T-helper 17 cell (primary cell): Measurements from ENCODE around the gene LHB. TPM values are rescaled to one million over a fixed set of nuclear protein-coding genes. Genes with fewer than 3 reads are reported as not detected.
"Not testable (repeated sequence)": the region's sequence is repeated elsewhere in the genome, so short reads cannot be mapped to it uniquely, and the experiment has no call there.

Experiments
- ATAC-seq: fragments of 150-1000 bp; cut with Tn5 transposase; 2 replicates; pipeline ENCODE4 v1.10.0; 2021; ENCODE audit warnings: mild to moderate bottlenecking, moderate library complexity
- DNase-seq, 3 donors: peaks; one replicate each; pipeline versions ENCODE4 v3.0.0 to v3.0.0-alpha.2; 2020 to 2021
- H3K9me3 ChIP-seq: one replicate; pipeline ENCODE4 v1.7.0; 2013; ENCODE audit warnings: low read length, mild to moderate bottlenecking; ENCODE audit not compliant: control insufficient read depth, poor library complexity, severe bottlenecking
- H3K27ac Mint-ChIP-seq: one replicate; pipeline ENCODE4 v1.8.0; 2022; ENCODE audit warnings: mild to moderate bottlenecking, moderate library complexity, mixed read lengths
- H3K27me3 Mint-ChIP-seq: one replicate; pipeline ENCODE4 v1.8.0; 2022; ENCODE audit warnings: mixed read lengths
- H3K36me3 Mint-ChIP-seq: one replicate; pipeline ENCODE4 v1.8.0; 2022; ENCODE audit warnings: low read depth, mixed read lengths
- H3K4me1 Mint-ChIP-seq: one replicate; pipeline ENCODE4 v1.8.0; 2022; ENCODE audit warnings: mild to moderate bottlenecking, mixed read lengths
- H3K4me3 Mint-ChIP-seq: one replicate; pipeline ENCODE4 v1.8.0; 2022; ENCODE audit warnings: mild to moderate bottlenecking, moderate library complexity, mixed read lengths
- total RNA-seq, 4 donors: library from RNA in 2 of 4; stranded (reverse) in 2 of 4; gene quantifications; one replicate each; pipeline ENCODE4 v1.2.3 and lab custom pipeline; 2022 to 2026

LHB gene
- total RNA-seq, 2 donors from 2014 or later = not detected

DNA sequence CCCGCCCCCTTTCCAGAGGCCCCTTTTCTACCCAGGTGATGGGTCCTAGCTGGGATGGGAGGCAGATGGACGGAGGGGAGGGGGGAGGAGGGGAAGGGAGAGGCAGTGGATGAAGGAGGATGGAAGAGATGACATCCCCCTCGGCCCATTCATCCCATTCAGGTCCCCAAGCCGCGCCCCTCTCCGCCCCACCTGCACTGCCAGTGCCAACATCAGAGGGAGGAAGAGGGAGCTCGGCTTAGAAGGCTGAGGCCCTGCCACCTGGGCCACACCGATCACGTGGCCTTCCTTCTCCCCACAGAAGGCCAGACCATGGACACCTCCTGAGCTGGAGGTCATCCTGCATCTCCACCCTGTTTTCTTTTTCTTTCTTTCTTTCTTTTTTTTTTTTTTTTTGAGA is 11.8 kb upstream of the LHB start:
- not testable (repeated sequence) for DNase-seq, H3K36me3 Mint-ChIP-seq, H3K27ac Mint-ChIP-seq, H3K9me3 ChIP-seq, H3K4me1 Mint-ChIP-seq, H3K4me3 Mint-ChIP-seq, ATAC-seq
- H3K27me3 Mint-ChIP-seq = peaks cover 12% of the 10 kb centered on the region

DNA sequence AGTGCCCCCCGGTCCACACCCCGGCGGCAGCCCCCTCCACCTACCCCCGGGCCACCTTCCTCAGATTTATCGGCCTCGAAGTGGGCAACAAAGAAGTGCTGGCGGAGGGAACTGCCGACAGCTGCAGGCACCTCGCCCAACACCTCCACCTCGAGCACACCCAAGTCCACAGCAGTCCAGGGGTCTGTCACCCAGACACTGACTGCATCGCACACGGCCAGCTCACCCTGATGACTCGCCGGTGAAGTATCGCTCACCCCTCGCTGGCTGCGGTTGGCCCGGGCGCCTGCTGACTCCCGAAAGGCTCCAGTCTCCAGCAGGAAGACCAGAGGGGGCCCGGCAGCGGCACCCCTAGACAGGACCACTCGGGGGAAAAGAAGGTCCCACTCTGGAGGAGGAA is 8.7 kb upstream of the LHB start:
- not testable (repeated sequence) for H3K9me3 ChIP-seq, H3K27ac Mint-ChIP-seq, H3K4me3 Mint-ChIP-seq, H3K36me3 Mint-ChIP-seq, ATAC-seq, DNase-seq, H3K4me1 Mint-ChIP-seq
- peaks cover 13% of the 10 kb centered on the region for H3K27me3 Mint-ChIP-seq

DNA sequence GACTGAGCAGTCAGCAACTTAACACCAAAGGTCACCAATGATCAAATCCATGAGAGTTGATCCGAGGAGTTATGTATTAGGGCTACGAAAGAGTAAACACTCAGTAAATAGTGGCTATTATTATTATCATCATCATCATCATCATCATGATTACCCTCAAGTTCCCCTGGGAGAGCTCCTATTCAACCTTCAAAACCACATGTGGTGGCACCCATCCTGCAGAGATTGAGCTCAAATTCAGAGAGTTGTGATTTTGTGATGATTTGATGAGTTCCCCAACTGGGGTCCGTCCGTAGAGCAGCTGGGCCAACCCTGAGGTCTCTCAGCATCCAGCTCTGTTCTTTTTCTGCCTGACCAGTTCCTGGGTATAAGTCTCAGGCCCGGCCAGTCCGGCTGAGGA is 8.2 kb upstream of the LHB start:
- Mint-ChIP-seq H3K27me3 (peaks cover 13% of the 10 kb centered on the region), H3K4me1 (peaks cover 12% of the 10 kb centered on the region)
- H3K9me3 ChIP-seq, DNase-seq, H3K4me3 Mint-ChIP-seq, H3K27ac Mint-ChIP-seq, H3K36me3 Mint-ChIP-seq, ATAC-seq: not testable (repeated sequence)

DNA sequence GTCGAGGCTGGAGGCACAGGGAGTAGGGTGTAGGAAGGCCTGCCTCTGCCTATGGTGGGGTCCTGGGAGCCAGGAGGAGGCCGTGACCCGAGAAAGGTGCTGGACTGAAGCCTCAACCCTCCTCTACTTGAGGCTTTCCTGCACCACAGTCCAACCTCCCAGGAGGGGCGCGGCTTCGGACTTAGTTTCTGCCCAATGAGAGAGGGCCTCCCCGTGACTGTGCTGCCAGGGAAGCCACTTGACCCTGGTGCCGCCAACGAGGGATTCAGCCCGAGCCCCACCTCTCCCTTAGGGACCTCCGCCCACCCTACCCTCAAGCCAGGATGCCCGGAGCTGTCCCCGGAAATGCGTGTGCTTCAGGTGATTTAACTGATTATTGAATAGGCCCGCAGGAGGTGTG is 7.3 kb upstream of the LHB start, which contains the start of gene CGB3:
Gene CGB3, minus strand, starts transcription at position 101 of the 400 bp plus-strand sequence. CDS start 362 bp downstream, outside the sequence.
- not testable (repeated sequence) for DNase-seq, H3K27ac Mint-ChIP-seq, H3K4me3 Mint-ChIP-seq, H3K27me3 Mint-ChIP-seq, ATAC-seq, H3K36me3 Mint-ChIP-seq, H3K9me3 ChIP-seq
- peaks cover 13% of the 10 kb centered on the region for H3K4me1 Mint-ChIP-seq

DNA sequence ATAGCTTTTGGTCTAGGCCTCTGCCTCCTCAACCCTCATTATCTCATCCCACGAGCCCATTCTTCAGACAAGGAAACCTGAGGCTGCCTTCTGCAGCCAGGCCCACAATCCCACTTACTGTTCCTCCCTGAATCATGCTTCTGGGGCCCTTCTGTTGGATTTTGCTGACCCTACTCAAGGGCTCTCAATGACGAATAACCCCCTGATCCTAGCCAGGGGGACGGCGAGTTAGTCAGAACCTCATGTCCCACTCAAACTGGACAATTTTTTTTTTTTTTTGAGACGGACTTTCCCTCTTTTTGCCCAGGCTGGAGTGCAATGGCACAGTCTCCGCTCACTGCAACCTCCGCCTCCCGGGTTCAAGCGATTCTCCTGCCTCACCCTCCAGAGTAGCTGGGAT is 5.2 kb upstream of the LHB start:
- no peak for DNase-seq

DNA sequence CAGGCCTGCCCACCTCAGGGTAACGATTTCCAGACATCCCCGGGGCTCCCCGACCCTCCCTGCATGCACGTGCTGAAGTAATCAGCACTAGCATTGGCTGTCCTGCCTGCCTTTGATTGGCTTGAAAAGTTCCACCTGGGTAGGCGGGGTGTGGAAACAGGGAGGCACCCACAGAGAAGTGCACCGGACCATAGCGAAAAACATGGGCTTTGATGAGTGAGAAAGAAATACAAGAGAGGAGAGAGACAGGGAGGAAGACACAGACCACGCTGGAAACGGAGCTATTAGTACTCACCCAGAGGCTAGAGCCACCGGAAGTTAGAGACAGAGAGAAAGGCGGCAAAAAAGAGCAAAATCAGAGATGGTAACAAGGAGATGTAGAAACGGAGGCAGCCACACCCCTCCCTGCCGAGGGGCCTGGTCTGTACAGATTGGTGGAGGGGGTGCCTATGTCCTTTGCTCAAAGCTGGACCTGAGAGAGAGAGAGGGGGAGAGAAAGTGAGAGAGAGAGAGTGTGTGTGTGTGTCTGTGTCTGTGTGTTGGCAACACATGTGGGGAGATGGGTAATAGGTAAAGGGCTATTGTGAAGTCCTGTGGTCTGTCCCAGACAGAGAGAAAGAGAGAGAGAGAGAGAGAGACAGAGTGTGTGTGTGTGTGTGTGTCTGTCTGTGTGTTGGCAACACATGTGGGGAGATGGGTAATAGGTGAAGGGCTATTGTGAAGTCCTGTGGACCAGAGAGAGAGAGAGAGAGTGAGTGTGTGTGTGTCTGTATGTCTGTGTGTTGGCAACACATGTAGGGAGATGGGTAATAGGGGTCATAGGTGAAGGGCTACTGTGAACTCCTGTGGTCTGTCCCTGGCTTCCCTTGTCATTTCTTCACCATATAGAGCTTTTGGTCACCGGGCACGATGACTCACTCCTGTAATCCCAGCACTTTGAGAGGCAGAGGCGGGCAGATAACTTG is 4.3 kb upstream of the LHB start:
- Mint-ChIP-seq H3K27me3 (peaks cover 9% of the 10 kb centered on the region), H3K36me3 (no peaks in the 10 kb centered on the region), H3K4me1 (peaks cover 22% of the 10 kb centered on the region), H3K27ac (peak overlapping the region; percentile 87), H3K4me3 (peak overlapping the region; percentile 64)
- H3K9me3 ChIP-seq = no peaks in the 10 kb centered on the region
- DNase-seq (no peak), ATAC-seq (no peak)

More for the DNA sequence above, 5.2 kb upstream of the LHB start:
- peaks cover 22% of the 10 kb centered on the region for H3K4me1 Mint-ChIP-seq
- H3K9me3 ChIP-seq = no peaks in the 10 kb centered on the region
- no peak for ATAC-seq
- H3K4me3 Mint-ChIP-seq = no peak overlapping the region
- H3K36me3 Mint-ChIP-seq = no peaks in the 10 kb centered on the region
- peaks cover 9% of the 10 kb centered on the region for H3K27me3 Mint-ChIP-seq
- no peak overlapping the region for H3K27ac Mint-ChIP-seq

DNA sequence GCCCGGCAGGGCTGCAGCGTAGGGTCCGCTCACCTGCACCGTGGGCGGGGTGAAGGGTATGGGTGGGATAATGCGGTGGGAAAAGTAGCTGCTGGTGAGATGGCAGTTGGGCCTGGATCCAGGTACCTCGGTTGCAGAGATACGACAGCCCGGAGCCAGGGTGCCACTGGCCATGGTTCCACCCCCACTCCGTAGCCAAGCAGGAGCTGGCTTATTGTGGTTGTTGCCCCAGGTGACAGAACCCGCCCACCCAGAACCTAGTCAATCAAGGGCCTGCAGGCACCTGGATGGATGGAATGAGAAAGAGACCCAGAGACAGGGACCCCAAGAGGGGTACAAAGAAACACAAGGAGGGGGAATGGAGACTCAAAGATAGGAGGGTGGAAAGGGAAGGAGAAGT is 3.5 kb upstream of the LHB start:
- Mint-ChIP-seq H3K27ac (no peak overlapping the region), H3K4me1 (peaks cover 22% of the 10 kb centered on the region), H3K27me3 (peaks cover 9% of the 10 kb centered on the region), H3K36me3 (no peaks in the 10 kb centered on the region), H3K4me3 (peak overlapping the region; percentile 55)
- H3K9me3 ChIP-seq = no peaks in the 10 kb centered on the region
- no peak for DNase-seq
- ATAC-seq = no peak

DNA sequence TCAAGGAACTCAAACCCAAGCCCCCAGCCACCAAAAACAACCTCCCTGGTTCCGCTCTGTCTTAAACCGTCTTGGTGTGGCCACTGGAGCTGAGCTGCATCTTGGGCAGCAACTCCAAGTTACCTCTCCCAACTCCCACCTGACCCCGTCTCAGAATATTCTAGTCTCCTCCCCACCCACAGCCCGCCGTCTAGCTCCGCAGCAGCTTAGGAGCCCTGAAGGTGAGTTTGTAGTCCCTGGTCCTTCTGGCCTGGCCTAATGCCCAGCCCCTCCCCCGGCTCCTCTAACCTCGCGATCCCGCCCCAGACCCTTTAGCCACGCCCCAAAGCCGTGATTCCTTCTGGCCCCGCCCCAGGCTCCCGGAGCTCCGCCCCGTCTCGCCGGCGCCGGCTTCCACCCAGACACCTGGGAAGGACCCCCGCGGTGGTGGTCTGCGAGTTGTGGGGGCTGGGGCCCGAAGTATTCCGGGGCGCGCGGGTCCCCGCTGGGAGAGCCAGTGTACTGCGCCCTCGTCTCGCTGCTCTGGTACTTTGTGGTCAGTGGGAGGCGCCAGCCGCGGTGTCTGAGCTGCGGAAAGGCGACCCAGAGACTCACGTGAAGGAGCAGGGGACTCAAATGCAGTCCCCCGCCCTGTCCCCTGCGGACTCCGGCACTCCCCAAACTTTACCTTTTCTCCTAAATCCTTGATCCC is 2.5 kb upstream of the LHB start:
- H3K4me3 Mint-ChIP-seq = peak overlapping the region; percentile 94
- H3K36me3 Mint-ChIP-seq = no peaks in the 10 kb centered on the region
- H3K4me1 Mint-ChIP-seq = peaks cover 22% of the 10 kb centered on the region
- H3K9me3 ChIP-seq = no peaks in the 10 kb centered on the region
- ATAC-seq = peak; percentile 46
- peak overlapping the region; percentile 73 for H3K27ac Mint-ChIP-seq
- DNase-seq = peak; percentile 47 to 60 (median 59)
- H3K27me3 Mint-ChIP-seq = peaks cover 9% of the 10 kb centered on the region

DNA sequence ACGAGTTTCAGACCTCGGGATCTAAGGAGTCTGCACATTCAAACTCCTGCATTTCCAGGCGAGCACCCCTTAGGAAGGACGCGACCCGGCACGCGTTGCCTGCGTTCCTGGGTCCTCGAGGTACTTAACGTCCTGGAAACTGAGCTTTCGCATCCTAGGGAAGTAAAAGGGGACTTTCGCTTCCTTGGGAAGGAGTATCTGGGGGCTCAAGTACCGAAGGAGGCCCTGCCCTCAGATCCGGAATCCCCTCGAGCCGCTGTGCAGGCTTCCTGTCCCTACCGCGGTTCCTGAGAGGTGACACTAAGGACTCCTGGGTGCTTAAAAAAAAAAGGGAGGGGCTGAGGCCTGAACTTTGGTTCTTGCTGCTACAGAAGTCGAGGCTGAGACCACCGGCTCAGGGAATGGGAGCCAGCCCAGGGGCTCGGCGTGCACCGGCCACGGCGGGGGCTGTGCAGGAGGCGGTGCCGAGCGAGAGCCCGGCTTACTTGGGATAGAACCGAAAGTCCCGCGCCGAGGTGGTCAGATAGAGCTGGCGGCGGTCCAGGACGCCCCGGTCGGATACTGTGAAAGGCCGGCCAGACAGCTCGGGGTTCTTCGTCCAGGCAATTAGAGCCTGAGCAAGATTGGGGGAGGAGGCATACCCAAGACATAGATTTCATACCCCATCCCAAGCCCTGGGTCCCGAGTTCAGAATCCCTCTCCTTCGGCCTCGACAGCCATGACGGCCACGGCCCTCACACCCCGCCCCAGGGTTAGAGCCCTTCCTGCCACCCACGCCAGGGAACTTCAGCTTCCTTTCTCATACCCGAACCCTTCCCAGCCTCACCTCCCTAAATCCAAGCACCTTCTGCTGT is 1.7 kb upstream of the LHB start:
- not testable (repeated sequence) for DNase-seq, H3K36me3 Mint-ChIP-seq, H3K9me3 ChIP-seq, ATAC-seq, H3K27me3 Mint-ChIP-seq
- H3K4me1 Mint-ChIP-seq = peaks cover 22% of the 10 kb centered on the region
- H3K4me3 Mint-ChIP-seq = peak overlapping the region; percentile 94
- H3K27ac Mint-ChIP-seq = peak overlapping the region; percentile 73

DNA sequence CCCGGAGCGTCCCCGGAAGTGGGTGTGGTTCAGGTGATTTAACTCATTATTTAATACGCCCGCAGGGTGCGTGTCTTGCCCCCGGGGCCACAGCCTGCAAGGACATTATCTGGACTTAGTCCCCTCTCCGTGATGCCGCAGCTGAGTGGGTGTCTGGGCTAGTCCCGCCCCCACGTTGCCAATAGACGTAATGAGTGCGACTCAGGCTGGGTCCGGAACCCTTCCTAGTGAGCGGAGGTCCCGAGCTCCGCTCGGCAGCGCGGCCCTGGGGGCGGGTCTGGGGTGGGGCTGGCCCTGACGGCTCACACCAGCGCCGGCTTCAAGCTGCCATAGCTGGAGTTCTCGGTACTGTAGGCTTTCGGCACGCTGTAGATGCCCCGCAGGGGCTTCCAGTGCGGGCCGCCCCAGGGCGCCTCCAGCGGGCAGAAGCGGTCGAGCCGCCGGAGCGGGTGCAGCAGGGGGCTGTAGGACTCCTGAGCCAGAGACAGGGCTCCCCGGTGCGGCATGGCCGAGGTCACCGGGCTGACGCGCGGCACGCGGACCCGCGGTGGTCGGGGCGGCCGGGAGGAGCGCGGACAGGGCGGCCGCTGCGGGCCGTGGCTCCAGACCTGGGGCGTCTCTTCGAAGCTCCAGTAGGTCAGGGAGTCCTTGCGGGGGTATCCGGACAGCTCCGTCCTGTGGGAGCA is 918 bp upstream of the LHB start:
- Mint-ChIP-seq H3K36me3 (no peaks in the 10 kb centered on the region), H3K27me3 (peaks cover 9% of the 10 kb centered on the region), H3K4me3 (peak overlapping the region; percentile 94), H3K27ac (no peak overlapping the region), H3K4me1 (peaks cover 22% of the 10 kb centered on the region)
- ATAC-seq = peak; percentile 90
- DNase-seq = peak; percentile 58 to 62 (median 58)
- H3K9me3 ChIP-seq = no peaks in the 10 kb centered on the region

DNA sequence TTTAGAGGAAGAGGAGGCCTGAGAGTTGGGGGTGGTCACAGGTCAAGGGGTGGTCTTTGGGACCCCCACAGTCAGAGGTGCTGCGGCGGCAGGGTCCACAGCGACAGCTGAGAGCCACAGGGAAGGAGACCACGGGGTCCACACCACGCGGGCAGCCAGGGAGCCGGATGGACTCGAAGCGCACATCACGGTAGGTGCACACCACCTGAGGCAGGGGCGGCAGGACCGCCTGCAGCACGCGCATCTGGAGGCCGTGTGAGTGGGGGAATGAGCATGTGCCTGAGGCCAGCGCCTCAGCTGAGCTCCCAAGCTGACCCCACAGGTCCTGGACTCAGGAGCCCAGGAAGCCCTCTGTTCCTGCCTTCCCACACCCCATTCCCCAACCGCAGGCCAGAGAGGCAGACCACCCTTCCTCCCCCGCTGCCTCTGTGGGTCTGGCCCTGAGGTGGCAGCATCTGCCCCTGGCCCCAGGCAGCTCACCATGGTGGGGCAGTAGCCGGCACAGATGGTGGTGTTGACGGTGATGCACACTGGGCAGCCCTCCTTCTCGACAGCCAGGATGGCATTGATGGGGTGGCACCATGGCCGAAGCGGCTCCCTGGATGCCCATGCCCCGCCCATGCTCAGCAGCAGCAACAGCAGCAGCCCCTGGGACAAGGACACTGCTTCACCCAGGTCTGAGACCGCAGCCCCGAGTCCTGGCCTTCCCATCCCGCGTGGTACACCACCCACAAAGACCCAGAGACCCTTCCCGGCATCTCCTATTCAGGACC is 638 bp downstream of the LHB start:
- H3K4me3 Mint-ChIP-seq = no peak overlapping the region
- H3K36me3 Mint-ChIP-seq = no peaks in the 10 kb centered on the region
- no peak overlapping the region for H3K27ac Mint-ChIP-seq
- no peaks in the 10 kb centered on the region for H3K9me3 ChIP-seq
- ATAC-seq = no peak
- no peak for DNase-seq
- H3K27me3 Mint-ChIP-seq = peaks cover 5% of the 10 kb centered on the region
- H3K4me1 Mint-ChIP-seq = peaks cover 19% of the 10 kb centered on the region

DNA sequence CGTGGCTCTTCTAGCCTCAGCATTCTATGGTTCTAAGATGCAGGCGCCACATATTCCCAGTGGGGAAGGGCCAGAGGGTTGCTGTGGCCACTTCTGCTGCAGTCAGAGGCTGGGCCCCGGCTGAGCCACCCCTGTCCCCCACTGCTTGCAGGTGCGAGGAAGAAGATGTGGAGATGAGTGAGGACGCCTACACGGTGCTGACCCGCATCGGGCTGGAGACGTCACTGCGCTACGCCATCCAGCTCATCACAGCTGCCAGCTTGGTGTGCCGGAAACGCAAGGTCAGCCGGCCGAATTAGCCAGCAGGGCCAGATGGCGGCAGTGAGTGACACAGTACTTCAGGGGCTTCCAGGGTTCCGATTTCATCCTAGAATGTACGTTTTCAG is 2.0 kb downstream of the LHB start:
- no peak for DNase-seq
- no peaks in the 10 kb centered on the region for H3K9me3 ChIP-seq
- Mint-ChIP-seq H3K27me3 (no peaks in the 10 kb centered on the region), H3K36me3 (peaks cover 2% of the 10 kb centered on the region), H3K4me1 (peaks cover 11% of the 10 kb centered on the region), H3K4me3 (no peak overlapping the region), H3K27ac (no peak overlapping the region)
- ATAC-seq = no peak
